ENCODE data around the gene KRT81.

DNA sequence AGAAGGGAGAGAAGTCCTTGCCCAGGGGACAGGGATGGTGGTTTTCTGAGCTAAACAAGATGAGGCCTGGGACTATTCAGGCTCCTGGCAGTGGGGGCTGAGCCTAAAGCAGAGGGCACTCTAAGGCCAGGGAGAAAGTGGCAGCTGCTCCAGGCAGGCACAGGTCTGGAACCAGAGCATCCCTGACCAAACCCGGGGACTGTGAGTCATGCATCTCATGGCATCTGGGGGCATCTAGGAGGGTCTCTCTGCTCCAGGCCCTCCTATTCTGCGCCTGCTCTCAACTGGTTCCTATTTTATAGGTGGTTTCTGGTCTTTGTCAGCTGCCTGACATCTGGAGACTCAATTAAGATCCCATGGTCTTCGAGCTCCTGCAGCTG lies 46.7 kb downstream of the KRT81 start:
- no peak for TF ChIP-seq POLR2AphosphoS5 (IDR thresholded peaks at IDR 0.05)
- TF ChIP-seq, protein P1, sequence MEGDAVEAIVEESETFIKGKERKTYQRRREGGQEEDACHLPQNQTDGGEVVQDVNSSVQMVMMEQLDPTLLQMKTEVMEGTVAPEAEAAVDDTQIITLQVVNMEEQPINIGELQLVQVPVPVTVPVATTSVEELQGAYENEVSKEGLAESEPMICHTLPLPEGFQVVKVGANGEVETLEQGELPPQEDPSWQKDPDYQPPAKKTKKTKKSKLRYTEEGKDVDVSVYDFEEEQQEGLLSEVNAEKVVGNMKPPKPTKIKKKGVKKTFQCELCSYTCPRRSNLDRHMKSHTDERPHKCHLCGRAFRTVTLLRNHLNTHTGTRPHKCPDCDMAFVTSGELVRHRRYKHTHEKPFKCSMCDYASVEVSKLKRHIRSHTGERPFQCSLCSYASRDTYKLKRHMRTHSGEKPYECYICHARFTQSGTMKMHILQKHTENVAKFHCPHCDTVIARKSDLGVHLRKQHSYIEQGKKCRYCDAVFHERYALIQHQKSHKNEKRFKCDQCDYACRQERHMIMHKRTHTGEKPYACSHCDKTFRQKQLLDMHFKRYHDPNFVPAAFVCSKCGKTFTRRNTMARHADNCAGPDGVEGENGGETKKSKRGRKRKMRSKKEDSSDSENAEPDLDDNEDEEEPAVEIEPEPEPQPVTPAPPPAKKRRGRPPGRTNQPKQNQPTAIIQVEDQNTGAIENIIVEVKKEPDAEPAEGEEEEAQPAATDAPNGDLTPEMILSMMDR (IDR thresholded peaks at IDR 0.05 in 8 of 11, conservative IDR thresholded peaks at IDR 0.05 in 3 of 11): no peak

All from spleen (tissue), 7 donors.